ENCODE measurements around the gene SETBP1.

GRCh38 chr18:44677933-44678332 is 2.8 kb upstream of the SETBP1 start:
- no peak for TF ChIP-seq POLR2A (IDR thresholded peaks at IDR 0.05; ENCODE audit: low read depth, low read length)
- TF ChIP-seq CEBPB (IDR thresholded peaks at IDR 0.05; ENCODE audit: low read depth, low read length), result no peak
- TF ChIP-seq CTCF (conservative IDR thresholded peaks at IDR 0.05; ENCODE audit: low read depth, low read length), result no peak

Measured in IMR-90 (cell line).